ENCODE results near the gene ANP32A. TPM values are rescaled to one million over a fixed set of nuclear protein-coding genes. Genes with fewer than 3 reads are reported as not detected.
A peak's percentile ranks its signal among the peaks of the same experiment; 100 is the strongest.

ANP32A gene
- total RNA-seq, 1 donor from 2014 or later, result 65.2 TPM

DNA sequence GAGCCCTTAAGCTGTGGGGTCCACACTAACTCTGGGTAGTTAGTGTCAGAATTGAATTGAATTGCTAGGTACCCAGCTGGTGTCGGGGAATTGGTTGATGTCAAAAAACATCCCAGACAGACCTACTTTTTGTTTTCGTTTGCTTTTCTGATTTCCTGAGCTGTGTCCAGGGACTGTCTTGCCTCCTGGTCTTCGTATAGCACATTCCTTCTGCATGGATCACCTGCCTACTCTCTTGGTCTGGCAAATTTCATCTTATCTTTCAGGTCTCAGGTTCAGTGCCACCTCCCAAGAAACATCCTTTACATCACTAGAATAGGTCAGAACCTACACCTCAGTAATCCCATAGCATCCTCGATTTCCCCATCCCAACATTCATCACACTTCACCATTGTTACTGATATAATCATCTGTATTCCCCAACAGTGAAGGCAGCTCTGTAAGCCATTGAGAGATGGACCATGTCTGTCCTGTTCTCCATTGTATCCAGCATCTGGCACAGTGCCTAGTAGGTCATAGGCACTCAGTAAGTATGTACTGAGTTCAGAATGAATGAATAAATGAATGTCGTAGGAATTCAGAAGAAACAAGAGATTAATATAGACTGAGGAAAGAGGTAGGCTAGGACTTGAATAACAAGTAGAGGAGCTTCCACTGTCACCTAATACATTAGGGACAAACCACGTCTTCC lies 81.2 kb downstream of the ANP32A start:
- Histone ChIP-seq H3K9me3 (ENCODE audit: control insufficient read depth in 3 of 3, low read length in 3 of 3) (no peaks in the 10 kb centered on the region), H3K36me3 (ENCODE audit: control insufficient read depth in 3 of 3, insufficient read depth in 3 of 3, low read length in 3 of 3) (no peaks in the 10 kb centered on the region), H3K27me3 (ENCODE audit: control insufficient read depth in 3 of 3, insufficient read depth in 3 of 3, low read length in 3 of 3) (no peaks in the 10 kb centered on the region), H3K27ac (ENCODE audit: low read depth, low read length) (no peak overlapping the region), H3K9ac (ENCODE audit: low read depth in 1 of 3, low read length in 3 of 3) (no peak overlapping the region), H3K4me1 (ENCODE audit: control insufficient read depth in 3 of 3, insufficient read depth in 3 of 3, low read length in 3 of 3) (no peaks in the 10 kb centered on the region), H3K4me3 (ENCODE audit: low read length in 3 of 3) (no peak overlapping the region)

DNA sequence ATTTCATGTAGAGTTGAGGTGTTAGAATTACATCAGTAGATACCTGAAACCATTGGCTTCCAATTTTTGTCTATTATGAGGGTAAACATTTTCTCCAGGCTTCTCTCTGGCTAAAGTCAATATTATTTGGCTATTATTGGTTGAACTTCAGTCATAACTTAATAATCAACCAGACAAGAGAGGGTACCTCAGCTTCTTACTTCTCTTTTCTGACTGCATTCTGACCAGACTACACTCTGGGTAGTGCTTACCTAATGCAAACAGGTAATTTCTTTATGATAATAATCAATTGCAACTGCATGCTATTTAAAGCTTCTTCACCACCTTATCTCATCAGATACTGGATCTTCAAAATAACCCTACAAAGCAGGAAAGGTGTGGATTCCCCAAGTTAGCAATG lies 85.1 kb downstream of the ANP32A start:
- Histone ChIP-seq H3K4me1 (ENCODE audit: control insufficient read depth in 3 of 3, insufficient read depth in 3 of 3, low read length in 3 of 3) (peaks cover 1 to 10% (median 1%) of the 10 kb centered on the region in 3 donors), H3K36me3 (ENCODE audit: control insufficient read depth in 3 of 3, insufficient read depth in 3 of 3, low read length in 3 of 3) (no peaks in the 10 kb centered on the region), H3K4me3 (ENCODE audit: low read length in 3 of 3) (no peak overlapping the region)

DNA sequence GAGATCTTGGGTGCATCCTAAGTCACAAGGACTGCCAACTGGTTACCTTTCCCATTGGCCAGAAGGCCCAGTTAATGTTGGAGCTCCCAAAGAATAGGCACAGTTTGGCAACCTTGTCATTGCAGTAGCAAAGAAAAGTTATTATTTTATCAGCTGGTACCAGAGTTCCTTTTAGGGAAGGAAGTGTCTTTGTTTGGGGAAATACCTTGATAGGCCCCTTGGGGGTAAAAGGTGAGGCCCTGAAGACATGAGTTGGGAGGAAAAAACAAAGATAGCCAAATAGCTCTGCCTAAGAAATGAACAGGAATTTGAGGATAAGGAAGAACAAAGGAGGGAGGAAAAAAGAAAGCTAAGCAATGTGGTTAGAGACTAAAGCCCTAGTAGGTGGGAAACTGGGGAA lies 85.8 kb downstream of the ANP32A start:
- Histone ChIP-seq H3K36me3 (ENCODE audit: control insufficient read depth in 3 of 3, insufficient read depth in 3 of 3, low read length in 3 of 3) (no peaks in the 10 kb centered on the region), H3K4me3 (ENCODE audit: low read length in 3 of 3) (no peak overlapping the region), H3K9me3 (ENCODE audit: control insufficient read depth in 3 of 3, low read length in 3 of 3) (no peaks in the 10 kb centered on the region), H3K4me1 (ENCODE audit: control insufficient read depth in 3 of 3, insufficient read depth in 3 of 3, low read length in 3 of 3) (peaks cover 7 to 17% (median 8%) of the 10 kb centered on the region in 3 donors), H3K27ac (ENCODE audit: low read depth, low read length) (no peak overlapping the region), H3K9ac (ENCODE audit: low read depth in 1 of 3, low read length in 3 of 3) (no peak overlapping the region), H3K27me3 (ENCODE audit: control insufficient read depth in 3 of 3, insufficient read depth in 3 of 3, low read length in 3 of 3) (peaks cover 0 to 2% (median 0%) of the 10 kb centered on the region in 3 donors)

More for the DNA sequence above, 85.1 kb downstream of the ANP32A start:
- H3K9me3 ChIP-seq (ENCODE audit: control insufficient read depth in 3 of 3, low read length in 3 of 3), result no peaks in the 10 kb centered on the region
- H3K27me3 ChIP-seq (ENCODE audit: control insufficient read depth in 3 of 3, insufficient read depth in 3 of 3, low read length in 3 of 3), result peaks cover 0 to 2% (median 0%) of the 10 kb centered on the region in 3 donors
- H3K27ac ChIP-seq (ENCODE audit: low read depth, low read length), result no peak overlapping the region
- no peak overlapping the region for H3K9ac ChIP-seq (ENCODE audit: low read depth in 1 of 3, low read length in 3 of 3)

DNA sequence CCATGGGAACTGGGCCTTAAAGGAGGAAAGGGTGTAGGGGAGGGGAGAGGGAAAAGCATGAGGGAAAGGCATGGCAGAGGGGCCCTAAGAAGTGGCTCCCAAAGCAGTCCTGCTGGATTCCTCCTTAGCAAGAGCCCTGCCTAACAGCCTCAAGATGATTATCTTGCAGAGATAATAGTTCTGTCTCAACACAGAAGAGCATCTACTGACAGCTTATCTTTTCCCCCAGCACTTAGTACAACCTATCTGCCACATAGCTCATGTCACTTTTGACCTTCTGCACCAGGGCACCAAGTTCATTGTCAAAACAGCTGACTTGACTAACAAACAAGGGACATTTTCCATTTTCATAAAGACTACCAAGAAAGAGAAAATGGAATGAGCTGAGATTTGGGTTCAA lies 86.3 kb downstream of the ANP32A start:
- Histone ChIP-seq H3K4me3 (ENCODE audit: low read length in 3 of 3) (no peak overlapping the region), H3K9ac (ENCODE audit: low read depth in 1 of 3, low read length in 3 of 3) (no peak overlapping the region), H3K4me1 (ENCODE audit: control insufficient read depth in 3 of 3, insufficient read depth in 3 of 3, low read length in 3 of 3) (peaks cover 7 to 17% (median 9%) of the 10 kb centered on the region in 3 donors), H3K27me3 (ENCODE audit: control insufficient read depth in 3 of 3, insufficient read depth in 3 of 3, low read length in 3 of 3) (peaks cover 0 to 2% (median 0%) of the 10 kb centered on the region in 3 donors), H3K27ac (ENCODE audit: low read depth, low read length) (no peak overlapping the region), H3K9me3 (ENCODE audit: control insufficient read depth in 3 of 3, low read length in 3 of 3) (no peaks in the 10 kb centered on the region), H3K36me3 (ENCODE audit: control insufficient read depth in 3 of 3, insufficient read depth in 3 of 3, low read length in 3 of 3) (no peaks in the 10 kb centered on the region)

DNA sequence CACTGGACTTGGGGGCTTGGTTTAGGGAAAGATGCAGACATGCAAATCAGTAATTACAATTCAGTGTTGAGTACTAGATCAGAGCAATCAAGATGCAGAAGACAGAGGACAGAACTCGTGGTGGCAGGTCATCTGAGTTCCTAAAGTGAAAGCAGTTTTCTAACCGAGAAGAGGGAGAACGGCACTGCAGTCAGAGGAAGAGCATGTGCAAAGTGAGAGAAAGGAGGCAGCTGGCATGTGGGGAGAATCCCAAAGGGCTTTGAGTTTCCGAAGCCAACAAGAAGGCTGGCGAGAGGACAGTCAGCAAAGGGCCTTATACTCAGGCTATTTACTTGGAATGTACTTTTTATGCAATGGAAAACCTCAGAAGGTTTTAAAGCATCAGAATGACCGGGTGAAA lies 87.0 kb downstream of the ANP32A start:
- H3K27ac ChIP-seq (ENCODE audit: low read depth, low read length), result no peak overlapping the region
- H3K9me3 ChIP-seq (ENCODE audit: control insufficient read depth in 3 of 3, low read length in 3 of 3), result no peaks in the 10 kb centered on the region
- peaks cover 0 to 2% (median 0%) of the 10 kb centered on the region in 3 donors for H3K27me3 ChIP-seq (ENCODE audit: control insufficient read depth in 3 of 3, insufficient read depth in 3 of 3, low read length in 3 of 3)
- H3K9ac ChIP-seq (ENCODE audit: low read depth in 1 of 3, low read length in 3 of 3), result no peak overlapping the region
- no peaks in the 10 kb centered on the region for H3K36me3 ChIP-seq (ENCODE audit: control insufficient read depth in 3 of 3, insufficient read depth in 3 of 3, low read length in 3 of 3)
- peaks cover 7 to 17% (median 9%) of the 10 kb centered on the region in 3 donors for H3K4me1 ChIP-seq (ENCODE audit: control insufficient read depth in 3 of 3, insufficient read depth in 3 of 3, low read length in 3 of 3)
- H3K4me3 ChIP-seq (ENCODE audit: low read length in 3 of 3), result peak overlapping the region in 1 of 3 donors; percentile 10

DNA sequence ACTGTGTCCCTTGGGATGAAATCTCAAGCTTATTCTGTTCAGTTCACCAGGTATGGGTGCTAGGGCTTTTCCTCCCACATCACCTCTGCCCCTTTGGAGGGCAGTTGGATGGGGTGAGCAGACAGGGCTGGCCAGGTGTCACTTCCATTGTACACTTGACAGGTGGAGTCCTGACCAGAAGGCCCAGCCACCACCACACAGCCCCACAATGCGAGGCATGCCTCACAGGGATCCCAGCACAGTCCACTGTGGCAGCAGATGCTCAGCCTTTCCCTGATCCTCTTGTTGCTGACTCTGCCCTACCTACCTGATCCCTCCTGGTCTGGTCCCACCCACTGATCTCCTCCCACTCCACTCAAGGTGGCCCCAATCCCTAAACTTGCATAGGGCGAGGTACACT lies 88.2 kb downstream of the ANP32A start:
- H3K27me3 ChIP-seq (ENCODE audit: control insufficient read depth in 3 of 3, insufficient read depth in 3 of 3, low read length in 3 of 3), result peaks cover 0 to 2% (median 0%) of the 10 kb centered on the region in 3 donors
- H3K27ac ChIP-seq (ENCODE audit: low read depth, low read length), result no peak overlapping the region
- H3K9ac ChIP-seq (ENCODE audit: low read depth in 1 of 3, low read length in 3 of 3), result no peak overlapping the region
- H3K4me1 ChIP-seq (ENCODE audit: control insufficient read depth in 3 of 3, insufficient read depth in 3 of 3, low read length in 3 of 3), result peaks cover 7 to 17% (median 9%) of the 10 kb centered on the region in 3 donors
- H3K4me3 ChIP-seq (ENCODE audit: low read length in 3 of 3), result no peak overlapping the region
- H3K9me3 ChIP-seq (ENCODE audit: control insufficient read depth in 3 of 3, low read length in 3 of 3), result no peaks in the 10 kb centered on the region
- H3K36me3 ChIP-seq (ENCODE audit: control insufficient read depth in 3 of 3, insufficient read depth in 3 of 3, low read length in 3 of 3), result no peaks in the 10 kb centered on the region

DNA sequence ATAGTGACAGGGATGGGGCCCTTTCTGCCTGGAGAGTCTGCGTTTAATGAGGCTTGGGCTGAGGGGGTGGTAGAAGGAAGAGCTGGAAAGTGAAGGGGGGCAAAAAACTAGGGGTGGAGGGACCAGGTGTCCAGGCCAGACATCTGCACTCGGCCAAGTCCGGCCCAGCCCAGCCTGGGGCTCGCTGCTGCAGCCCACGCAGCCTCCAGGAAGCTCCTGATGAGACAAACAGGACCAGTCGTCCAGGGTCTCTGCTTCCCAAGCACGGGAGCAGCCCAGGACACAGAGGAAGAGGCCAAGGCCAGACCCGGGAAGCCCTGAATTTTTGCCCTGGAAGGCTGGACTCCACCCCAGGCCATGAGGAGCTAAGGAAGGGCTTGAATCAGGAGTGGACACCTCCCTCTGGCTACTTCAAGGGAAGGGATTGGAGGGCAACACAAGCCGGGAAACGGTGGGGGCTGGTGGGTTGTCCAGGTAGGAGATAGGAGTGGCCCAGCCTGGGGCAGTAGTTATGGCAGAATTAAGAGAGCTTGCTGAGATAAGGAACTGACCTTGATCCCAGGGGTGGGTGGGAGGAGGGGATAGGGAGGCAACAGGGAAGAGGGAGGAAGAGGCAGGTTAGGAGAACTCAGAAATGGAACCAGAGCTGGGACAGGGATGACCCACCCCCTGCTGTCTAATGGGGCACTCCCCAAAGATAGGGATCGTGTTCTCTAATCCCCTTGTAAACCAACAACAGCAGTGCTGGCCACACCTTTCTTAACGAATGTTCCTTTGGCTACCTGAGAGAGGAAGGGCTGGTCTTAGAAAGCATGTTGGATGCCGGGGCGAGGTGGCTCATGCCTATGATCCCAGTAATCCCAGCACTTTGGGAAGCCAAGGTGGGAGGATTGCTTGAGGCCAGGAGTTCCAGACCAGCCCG lies 89.5 kb downstream of the ANP32A start:
- H3K4me3 ChIP-seq (ENCODE audit: low read length in 3 of 3), result no peak overlapping the region
- peaks cover 7 to 22% (median 15%) of the 10 kb centered on the region in 3 donors for H3K4me1 ChIP-seq (ENCODE audit: control insufficient read depth in 3 of 3, insufficient read depth in 3 of 3, low read length in 3 of 3)
- H3K9me3 ChIP-seq (ENCODE audit: control insufficient read depth in 3 of 3, low read length in 3 of 3), result no peaks in the 10 kb centered on the region
- H3K9ac ChIP-seq (ENCODE audit: low read depth in 1 of 3, low read length in 3 of 3), result peak overlapping the region in 1 of 3 donors; percentile 60
- H3K27ac ChIP-seq (ENCODE audit: low read depth, low read length), result no peak overlapping the region
- H3K27me3 ChIP-seq (ENCODE audit: control insufficient read depth in 3 of 3, insufficient read depth in 3 of 3, low read length in 3 of 3), result peaks cover 0 to 2% (median 0%) of the 10 kb centered on the region in 3 donors
- H3K36me3 ChIP-seq (ENCODE audit: control insufficient read depth in 3 of 3, insufficient read depth in 3 of 3, low read length in 3 of 3), result no peaks in the 10 kb centered on the region

DNA sequence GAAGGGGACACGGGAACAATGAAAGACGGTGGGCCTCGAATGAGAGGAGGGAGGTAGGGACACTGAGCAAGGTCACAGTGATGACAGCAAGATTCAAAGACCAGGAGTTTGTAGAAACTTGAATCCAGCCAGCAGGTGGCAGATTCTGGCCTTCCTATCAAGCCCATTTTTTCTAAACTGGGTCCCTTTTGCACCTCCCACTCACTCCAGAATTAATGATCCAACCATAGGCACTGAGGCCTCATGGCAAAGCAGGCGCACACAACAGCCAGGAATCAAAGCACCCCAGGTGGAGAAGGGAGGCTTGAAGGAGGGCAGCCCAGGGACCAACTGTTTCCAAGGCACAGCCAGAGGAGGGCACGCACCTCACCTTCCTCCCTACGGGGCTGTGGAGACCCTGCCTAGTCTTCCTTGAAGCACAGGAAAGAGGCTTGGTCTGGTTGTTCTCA lies 90.2 kb downstream of the ANP32A start:
- H3K27me3 ChIP-seq (ENCODE audit: control insufficient read depth in 3 of 3, insufficient read depth in 3 of 3, low read length in 3 of 3), result peaks cover 0 to 2% (median 0%) of the 10 kb centered on the region in 3 donors
- H3K4me1 ChIP-seq (ENCODE audit: control insufficient read depth in 3 of 3, insufficient read depth in 3 of 3, low read length in 3 of 3), result peaks cover 7 to 27% (median 19%) of the 10 kb centered on the region in 3 donors
- H3K4me3 ChIP-seq (ENCODE audit: low read length in 3 of 3), result no peak overlapping the region
- H3K9ac ChIP-seq (ENCODE audit: low read depth in 1 of 3, low read length in 3 of 3), result peak overlapping the region in 1 of 3 donors; percentile 60
- no peak overlapping the region for H3K27ac ChIP-seq (ENCODE audit: low read depth, low read length)
- H3K9me3 ChIP-seq (ENCODE audit: control insufficient read depth in 3 of 3, low read length in 3 of 3), result no peaks in the 10 kb centered on the region
- no peaks in the 10 kb centered on the region for H3K36me3 ChIP-seq (ENCODE audit: control insufficient read depth in 3 of 3, insufficient read depth in 3 of 3, low read length in 3 of 3)

DNA sequence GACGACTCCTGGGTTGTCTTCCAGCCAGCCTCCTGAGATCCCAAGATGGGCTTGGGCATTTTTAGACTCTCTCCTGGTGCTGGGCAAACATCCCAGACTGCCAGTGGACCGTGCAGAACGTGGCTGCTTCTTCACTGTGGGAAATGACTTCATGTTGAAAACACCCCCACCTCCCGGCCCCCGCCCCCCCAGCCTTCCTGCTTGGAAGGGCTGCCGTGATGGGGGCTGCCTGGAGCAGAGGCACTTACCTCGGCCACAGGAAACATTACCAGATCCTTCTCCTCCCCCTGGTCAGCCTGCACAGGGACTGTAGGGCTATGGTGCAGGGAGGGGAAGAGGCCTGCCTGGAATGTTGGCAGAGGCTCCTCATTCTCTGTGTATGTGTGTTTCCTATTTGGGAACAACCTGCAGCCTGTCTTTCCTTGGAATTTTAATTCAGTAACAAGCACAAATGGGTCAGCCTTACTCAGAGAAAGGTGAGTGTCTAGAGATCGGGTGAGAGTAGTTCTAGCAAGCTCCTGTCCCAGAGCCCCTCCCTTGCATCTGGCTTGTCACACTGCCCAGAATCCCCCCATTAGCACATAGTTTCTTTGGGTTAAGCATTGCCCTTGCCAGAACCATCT lies 90.8 kb downstream of the ANP32A start:
- Histone ChIP-seq H3K36me3 (ENCODE audit: control insufficient read depth in 3 of 3, insufficient read depth in 3 of 3, low read length in 3 of 3) (no peaks in the 10 kb centered on the region), H3K4me1 (ENCODE audit: control insufficient read depth in 3 of 3, insufficient read depth in 3 of 3, low read length in 3 of 3) (peaks cover 7 to 27% (median 19%) of the 10 kb centered on the region in 3 donors), H3K4me3 (ENCODE audit: low read length in 3 of 3) (no peak overlapping the region), H3K27ac (ENCODE audit: low read depth, low read length) (no peak overlapping the region), H3K9ac (ENCODE audit: low read depth in 1 of 3, low read length in 3 of 3) (peak overlapping the region in 1 of 3 donors; percentile 60), H3K9me3 (ENCODE audit: control insufficient read depth in 3 of 3, low read length in 3 of 3) (no peaks in the 10 kb centered on the region), H3K27me3 (ENCODE audit: control insufficient read depth in 3 of 3, insufficient read depth in 3 of 3, low read length in 3 of 3) (peaks cover 0 to 2% (median 0%) of the 10 kb centered on the region in 3 donors)

Measured in skeletal muscle tissue (tissue), 4 donors.